ENCODE measurements around the gene VRK1. TPM values are rescaled to one million over a fixed set of nuclear protein-coding genes. Genes with fewer than 3 reads are reported as not detected.

Gene VRK1
- total RNA-seq, 4 donors from 2014 or later: 11.3 to 18.2 (median 16.7) TPM

- WGBS, 2 donors (ENCODE audit: low coverage in 1 of 2): 37 to 44% methylated on average over 2 of the region's 2 CpGs
- H3K27ac ChIP-seq: no peak overlapping the region
- ATAC-seq: no peak
- no peak for TF ChIP-seq POLR2A (IDR thresholded peaks at IDR 0.05)
- no peak for TF ChIP-seq EP300 (IDR thresholded peaks at IDR 0.05)
- TF ChIP-seq POLR2AphosphoS5 (IDR thresholded peaks at IDR 0.05): no peak
- no peak for TF ChIP-seq CTCF (IDR thresholded peaks at IDR 0.05)
- no peaks in the 10 kb centered on the region for H3K27me3 ChIP-seq
- H3K4me3 ChIP-seq: no peak overlapping the region
- peaks cover 0 to 9% (median 0%) of the 10 kb centered on the region in 3 donors for H3K4me1 ChIP-seq
- no peaks in the 10 kb centered on the region for H3K9me3 ChIP-seq
- no peaks in the 10 kb centered on the region for H3K36me3 ChIP-seq
Measured at GRCh38 chr14:96826818-96827217, 29.6 kb downstream of the VRK1 start.

- Histone ChIP-seq H3K36me3 (no peaks in the 10 kb centered on the region), H3K9me3 (no peaks in the 10 kb centered on the region), H3K4me1 (peaks cover 0 to 9% (median 0%) of the 10 kb centered on the region in 3 donors), H3K27me3 (no peaks in the 10 kb centered on the region), H3K27ac (no peak overlapping the region), H3K4me3 (no peak overlapping the region)
- no peak for TF ChIP-seq POLR2AphosphoS5 (IDR thresholded peaks at IDR 0.05)
- TF ChIP-seq CTCF (IDR thresholded peaks at IDR 0.05): no peak
- TF ChIP-seq EP300 (IDR thresholded peaks at IDR 0.05): no peak
- no peak for TF ChIP-seq POLR2A (IDR thresholded peaks at IDR 0.05)
- ATAC-seq: no peak
- WGBS, 2 donors (ENCODE audit: low coverage in 1 of 2): 51 to 74% methylated on average over 3 of the region's 3 CpGs
Measured at GRCh38 chr14:96827290-96827689, 30.1 kb downstream of the VRK1 start.

- 94 to 100% methylated on average over 1 of the region's 1 CpG for WGBS, 2 donors (ENCODE audit: low coverage in 1 of 2)
- ATAC-seq: no peak
- H3K36me3 ChIP-seq: peaks cover 0 to 15% of the 10 kb centered on the region in 2 donors
- no peaks in the 10 kb centered on the region for H3K27me3 ChIP-seq
- H3K4me1 ChIP-seq: peaks cover 0 to 9% (median 0%) of the 10 kb centered on the region in 3 donors
- no peaks in the 10 kb centered on the region for H3K9me3 ChIP-seq
- H3K4me3 ChIP-seq: no peak overlapping the region
- H3K27ac ChIP-seq: no peak overlapping the region
- TF ChIP-seq POLR2A (IDR thresholded peaks at IDR 0.05) (no peak), POLR2AphosphoS5 (IDR thresholded peaks at IDR 0.05) (no peak), EP300 (IDR thresholded peaks at IDR 0.05) (no peak), CTCF (IDR thresholded peaks at IDR 0.05) (no peak)
Measured at GRCh38 chr14:96829791-96830190, 32.6 kb downstream of the VRK1 start.

- TF ChIP-seq POLR2A (IDR thresholded peaks at IDR 0.05) (no peak), CTCF (IDR thresholded peaks at IDR 0.05) (no peak), EP300 (IDR thresholded peaks at IDR 0.05) (no peak), POLR2AphosphoS5 (IDR thresholded peaks at IDR 0.05) (no peak)
- ATAC-seq: no peak
- peaks cover 0 to 9% (median 0%) of the 10 kb centered on the region in 3 donors for H3K4me1 ChIP-seq
- H3K27ac ChIP-seq: no peak overlapping the region
- peaks cover 0 to 25% of the 10 kb centered on the region in 2 donors for H3K36me3 ChIP-seq
- no peaks in the 10 kb centered on the region for H3K27me3 ChIP-seq
- WGBS, 2 donors (ENCODE audit: low coverage in 1 of 2): 20 to 45% methylated on average over 1 of the region's 1 CpG
- no peaks in the 10 kb centered on the region for H3K9me3 ChIP-seq
- no peak overlapping the region for H3K4me3 ChIP-seq
Measured at GRCh38 chr14:96830946-96831345, 33.8 kb downstream of the VRK1 start.

- no peaks in the 10 kb centered on the region for H3K27me3 ChIP-seq
- ATAC-seq: no peak
- H3K9me3 ChIP-seq: no peaks in the 10 kb centered on the region
- WGBS, 2 donors (ENCODE audit: low coverage in 1 of 2): 88 to 94% methylated on average over 2 of the region's 2 CpGs
- no peak overlapping the region for H3K27ac ChIP-seq
- no peak overlapping the region for H3K4me3 ChIP-seq
- peaks cover 0 to 38% of the 10 kb centered on the region in 2 donors for H3K36me3 ChIP-seq
- no peaks in the 10 kb centered on the region for H3K4me1 ChIP-seq
- TF ChIP-seq EP300 (IDR thresholded peaks at IDR 0.05) (no peak), CTCF (IDR thresholded peaks at IDR 0.05) (no peak), POLR2AphosphoS5 (IDR thresholded peaks at IDR 0.05) (no peak)
Measured at GRCh38 chr14:96832351-96832750, 35.2 kb downstream of the VRK1 start.
